Smooth muscle cell (in vitro differentiated cells): Measurements from ENCODE around the gene OR2S2. TPM values are rescaled to one million over a fixed set of nuclear protein-coding genes. Genes with fewer than 3 reads are reported as not detected.

ENCODE experiments used
- DNase-seq: peaks from one replicate; lab custom pipeline; 2025; ENCODE audit not compliant: unreplicated experiment; lab: John Stamatoyannopoulos, UW
- H2AFZ ChIP-seq: fragments of 200-600 bp; sonication (generic); 2 replicates; pipeline ENCODE4 v1.6.0; 2016; ENCODE audit warnings: antibody characterized with exemption, low read depth, mild to moderate bottlenecking
- H3F3A ChIP-seq: fragments of 200-600 bp; sonication (generic); 2 replicates; pipeline ENCODE4 v1.6.0; 2017; ENCODE audit warnings: antibody characterized with exemption, low read depth
- H3K27ac ChIP-seq: fragments of 200-600 bp; sonication (generic); 2 replicates; pipeline ENCODE4 v1.5.1; 2016; ENCODE audit warnings: low read depth, mild to moderate bottlenecking
- H3K27me3 ChIP-seq: fragments of 200-600 bp; sonication (generic); 2 replicates; pipeline ENCODE4 v1.6.1; 2016; ENCODE audit warnings: low read depth, mild to moderate bottlenecking
- H3K36me3 ChIP-seq: fragments of 200-600 bp; sonication (generic); 2 replicates; pipeline ENCODE4 v1.5.1; 2016; ENCODE audit warnings: low read depth
- H3K4me1 ChIP-seq: fragments of 200-600 bp; sonication (generic); 2 replicates; pipeline ENCODE4 v1.5.1; 2016; ENCODE audit warnings: low read depth
- H3K4me2 ChIP-seq: fragments of 200-600 bp; sonication (generic); 2 replicates; pipeline ENCODE4 v1.6.0; 2016; ENCODE audit warnings: mild to moderate bottlenecking
- H3K4me3 ChIP-seq: fragments of 200-600 bp; sonication (generic); 2 replicates; pipeline ENCODE4 v1.5.1; 2016; ENCODE audit warnings: mild to moderate bottlenecking
- H3K79me2 ChIP-seq: fragments of 200-600 bp; sonication (generic); 2 replicates; pipeline ENCODE4 v1.6.0; 2016; ENCODE audit warnings: low read depth, mild to moderate bottlenecking
- H3K9ac ChIP-seq: fragments of 200-600 bp; sonication (generic); 2 replicates; pipeline ENCODE4 v1.6.0; 2016; ENCODE audit warnings: low read depth
- H3K9me3 ChIP-seq: fragments of 200-600 bp; sonication (generic); replicated peaks from 2 replicates; pipeline ENCODE4 v1.5.1; 2016; ENCODE audit warnings: low read depth
- H4K20me1 ChIP-seq: fragments of 200-600 bp; sonication (generic); 2 replicates; pipeline ENCODE4 v1.6.0; 2016; ENCODE audit warnings: low read depth
- CTCF ChIP-seq: fragments of 200-600 bp; sonication (generic); IDR thresholded peaks from 2 replicates; pipeline ENCODE4 v1.5.1; 2017; ENCODE audit warnings: borderline replicate concordance, mild to moderate bottlenecking, antibody characterized with exemption; ENCODE audit not compliant: insufficient read depth, poor library complexity, severe bottlenecking
- WGBS: methylation state at CpG from one replicate; pipeline ENCODE4 v1.1.7; 2016; ENCODE audit warnings: low lambda C conversion rate; 5-methylcytosine and 5-hydroxymethylcytosine counted together
- polyA plus RNA-seq: library from polyadenylated mRNA; unstranded; fragments of >200 nt; fragmentation: Nextera tagmentation; extraction: Ambion mirVana; gene quantifications from 2 replicates; pipeline ENCODE4 v1.2.1, GENCODE V29; 2016
- total RNA-seq: library from RNA; depleted of rRNA; stranded (reverse); fragments of >200 nt; gene quantifications from 2 replicates; pipeline ENCODE4 v1.2.3, GENCODE V29; 2014

Gene OR2S2
- total and polyA plus RNA-seq, 2 experiments from 2014 or later = 0.13 to 0.21 TPM

- 30% methylated on average over 13 of the region's 13 CpGs for WGBS
- Histone ChIP-seq H4K20me1 (no peaks in the 10 kb centered on the region), H3K4me1 (peaks cover 26% of the 10 kb centered on the region), H3K4me3 (no peak overlapping the region), H3K36me3 (no peaks in the 10 kb centered on the region), H3F3A (peaks cover 12% of the 10 kb centered on the region), H3K27me3 (no peaks in the 10 kb centered on the region), H3K9me3 (no peaks in the 10 kb centered on the region), H2AFZ (peak overlapping the region; percentile 16), H3K79me2 (no peaks in the 10 kb centered on the region), H3K27ac (peak overlapping the region; percentile 66), H3K4me2 (peak overlapping the region; percentile 68), H3K9ac (no peak overlapping the region)
- no peak for TF ChIP-seq CTCF
- no peak for DNase-seq
Observed at GRCh38 chr9:35907711-35908503, 50.0 kb downstream of the OR2S2 start.

Other genes with a start within 250 kb of the OR2S2 start
- 130 and 150 TPM in 2 replicates for gene TLN1, start 226.0 kb downstream of the OR2S2 start, total RNA-seq
- gene TLN1, start 226.0 kb downstream of the OR2S2 start, polyA plus RNA-seq = 112 and 145 TPM in 2 replicates
- 66.9 and 73.5 TPM in 2 replicates for gene CREB3, start 225.5 kb downstream of the OR2S2 start, total RNA-seq
- 81.0 and 99.2 TPM in 2 replicates for gene CREB3, start 225.5 kb downstream of the OR2S2 start, polyA plus RNA-seq
- 33.8 and 37.8 TPM in 2 replicates for gene GBA2, start 208.9 kb downstream of the OR2S2 start, total RNA-seq
- gene GBA2, start 208.9 kb downstream of the OR2S2 start, polyA plus RNA-seq = 35.3 and 52.7 TPM in 2 replicates
- gene RGP1, start 208.9 kb downstream of the OR2S2 start, total RNA-seq = 15.3 and 18.3 TPM in 2 replicates
- gene RGP1, start 208.9 kb downstream of the OR2S2 start, polyA plus RNA-seq = 12.8 and 14.6 TPM in 2 replicates
- gene MSMP, start 203.9 kb downstream of the OR2S2 start, total RNA-seq = not detected in 2 replicates
- gene MSMP, start 203.9 kb downstream of the OR2S2 start, polyA plus RNA-seq = not detected in 2 replicates
- gene NPR2, start 166.6 kb downstream of the OR2S2 start, total RNA-seq = 19.4 and 24.8 TPM in 2 replicates
- 16.4 and 20.1 TPM in 2 replicates for gene NPR2, start 166.6 kb downstream of the OR2S2 start, polyA plus RNA-seq
- gene SPAG8, start 145.9 kb downstream of the OR2S2 start, total RNA-seq = 0.85 TPM in 1 of 2 replicates, not detected in the other
- 0.44 and 1.2 TPM in 2 replicates for gene SPAG8, start 145.9 kb downstream of the OR2S2 start, polyA plus RNA-seq
- 7.7 and 20.4 TPM in 2 replicates for gene HINT2, start 143.1 kb downstream of the OR2S2 start, total RNA-seq
- 66.7 and 67.8 TPM in 2 replicates for gene HINT2, start 143.1 kb downstream of the OR2S2 start, polyA plus RNA-seq
- not detected in 2 replicates for gene FAM221B, start 129.4 kb downstream of the OR2S2 start, total RNA-seq
- gene FAM221B, start 129.4 kb downstream of the OR2S2 start, polyA plus RNA-seq = not detected in 2 replicates
- gene TMEM8B, start 128.9 kb downstream of the OR2S2 start, total RNA-seq = 4.5 and 4.9 TPM in 2 replicates
- gene TMEM8B, start 128.9 kb downstream of the OR2S2 start, polyA plus RNA-seq = 12.4 and 18.7 TPM in 2 replicates
- not detected in 2 replicates for gene OR13J1, start 87.8 kb downstream of the OR2S2 start, total RNA-seq
- gene OR13J1, start 87.8 kb downstream of the OR2S2 start, polyA plus RNA-seq = not detected in 2 replicates
- 1.1 TPM in 1 of 2 replicates, not detected in the other for gene HRCT1, start 52.0 kb downstream of the OR2S2 start, total RNA-seq
- gene HRCT1, start 52.0 kb downstream of the OR2S2 start, polyA plus RNA-seq = 0.45 TPM in 1 of 2 replicates, not detected in the other
- not detected in 2 replicates for gene SPAAR, start 48.7 kb downstream of the OR2S2 start, total RNA-seq
- 0.26 TPM in 2 replicates for gene SPAAR, start 48.7 kb downstream of the OR2S2 start, polyA plus RNA-seq
- gene RECK, start 78.8 kb upstream of the OR2S2 start, total RNA-seq = 42.9 and 46.5 TPM in 2 replicates
- 36.5 and 50.0 TPM in 2 replicates for gene RECK, start 78.8 kb upstream of the OR2S2 start, polyA plus RNA-seq
- 30.7 and 35.8 TPM in 2 replicates for gene GLIPR2, start 178.6 kb upstream of the OR2S2 start, total RNA-seq
- gene GLIPR2, start 178.6 kb upstream of the OR2S2 start, polyA plus RNA-seq = 91.1 and 121 TPM in 2 replicates
- 0.31 TPM in 1 of 2 replicates, not detected in the other for gene CCIN, start 211.2 kb upstream of the OR2S2 start, total RNA-seq
- 0.14 and 1.3 TPM in 2 replicates for gene CCIN, start 211.2 kb upstream of the OR2S2 start, polyA plus RNA-seq
- gene CLTA, start 232.8 kb upstream of the OR2S2 start, total RNA-seq = 226 and 246 TPM in 2 replicates
- 206 and 239 TPM in 2 replicates for gene CLTA, start 232.8 kb upstream of the OR2S2 start, polyA plus RNA-seq